A673 (cell line): ENCODE data around the gene RAP1GAP2.

Source experiments
- EZH2 ChIP-seq: fragments of 200-600 bp; sonication (generic); IDR thresholded peaks from 2 replicates; pipeline ENCODE4 v1.6.1; 2017; ENCODE audit warnings: borderline replicate concordance, low read depth, mild to moderate bottlenecking, mixed read lengths, antibody characterized with exemption, low read length; ENCODE audit not compliant: poor library complexity, severe bottlenecking
- TF ChIP-seq, protein P1 (sequence below): fragments of 300-800, 200-600 bp; sonication (generic); conservative IDR thresholded peaks from 2 replicates; pipeline ENCODE4 v1.5.1; 2017; ENCODE audit warnings: low read depth, mild to moderate bottlenecking, antibody characterized with exemption, low read length, moderate library complexity, mixed read lengths

DNA sequence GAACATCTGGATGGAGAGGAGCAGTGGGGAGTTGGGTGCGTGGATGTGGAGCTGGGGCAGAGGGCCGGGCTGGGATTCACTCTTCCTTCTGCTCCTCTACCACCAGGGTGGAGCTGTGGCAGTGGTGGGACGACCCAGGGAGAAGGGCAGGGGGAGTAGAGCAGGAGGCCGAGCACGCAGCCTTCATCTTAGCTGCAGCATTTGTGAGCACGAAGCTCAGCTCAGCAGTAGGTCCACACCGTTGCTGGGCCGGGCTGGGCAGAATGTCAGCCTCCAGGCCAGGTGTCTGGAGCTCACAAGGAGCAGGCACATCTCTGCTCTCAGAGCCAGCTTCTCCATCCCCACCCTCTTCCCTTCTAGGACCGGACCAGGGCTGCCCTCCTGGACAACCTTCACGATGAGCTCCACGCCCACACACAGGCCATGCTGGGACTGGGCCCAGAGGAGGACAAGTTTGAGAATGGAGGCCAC is 211.4 kb downstream of the RAP1GAP2 start:
- TF ChIP-seq, protein P1, sequence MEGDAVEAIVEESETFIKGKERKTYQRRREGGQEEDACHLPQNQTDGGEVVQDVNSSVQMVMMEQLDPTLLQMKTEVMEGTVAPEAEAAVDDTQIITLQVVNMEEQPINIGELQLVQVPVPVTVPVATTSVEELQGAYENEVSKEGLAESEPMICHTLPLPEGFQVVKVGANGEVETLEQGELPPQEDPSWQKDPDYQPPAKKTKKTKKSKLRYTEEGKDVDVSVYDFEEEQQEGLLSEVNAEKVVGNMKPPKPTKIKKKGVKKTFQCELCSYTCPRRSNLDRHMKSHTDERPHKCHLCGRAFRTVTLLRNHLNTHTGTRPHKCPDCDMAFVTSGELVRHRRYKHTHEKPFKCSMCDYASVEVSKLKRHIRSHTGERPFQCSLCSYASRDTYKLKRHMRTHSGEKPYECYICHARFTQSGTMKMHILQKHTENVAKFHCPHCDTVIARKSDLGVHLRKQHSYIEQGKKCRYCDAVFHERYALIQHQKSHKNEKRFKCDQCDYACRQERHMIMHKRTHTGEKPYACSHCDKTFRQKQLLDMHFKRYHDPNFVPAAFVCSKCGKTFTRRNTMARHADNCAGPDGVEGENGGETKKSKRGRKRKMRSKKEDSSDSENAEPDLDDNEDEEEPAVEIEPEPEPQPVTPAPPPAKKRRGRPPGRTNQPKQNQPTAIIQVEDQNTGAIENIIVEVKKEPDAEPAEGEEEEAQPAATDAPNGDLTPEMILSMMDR = no peak
- no peak for TF ChIP-seq EZH2
